Measurements from ENCODE around the gene LCE4A.
"Not testable (repeated sequence)": the region's sequence is repeated elsewhere in the genome, so short reads cannot be mapped to it uniquely, and the experiment has no call there.

GRCh38 chr1:152666171-152666570 lies 41.8 kb upstream of the LCE4A start:
- TF ChIP-seq CTCF (IDR thresholded peaks at IDR 0.05; ENCODE audit: low read length); EZH2 (IDR thresholded peaks at IDR 0.05; ENCODE audit: borderline replicate concordance, low read length): not testable (repeated sequence)

Measured in OCI-LY1 (cell line).